Heart right ventricle (tissue), 16 donors: ENCODE results near the gene TFE3. TPM values are rescaled to one million over a fixed set of nuclear protein-coding genes. Genes with fewer than 3 reads are reported as not detected.

Experiments
- ATAC-seq, 8 donors: fragments of 200-7000 bp; cut with Tn5 transposase; one replicate each; pipeline ENCODE4 v1.9.1; 2020; ENCODE audit warnings: mild to moderate bottlenecking in 8 of 8, moderate library complexity in 8 of 8, moderate number of reproducible peaks in 1 of 8
- DNase-seq, 2 donors: peaks; one replicate each; pipeline ENCODE4 v3.0.0-alpha.2; 2020
- H3K27ac ChIP-seq, 10 donors: fragments of 200-600 bp; sonication (generic) in 2 of 10; one replicate each; pipeline versions ENCODE4 v1.5.0 to v1.8.0; 2020 to 2022; ENCODE audit warnings: mild to moderate bottlenecking in 3 of 10
- H3K27me3 ChIP-seq, 7 donors: fragments of 200-600 bp; one replicate each; pipeline ENCODE4 v1.8.0; 2021 to 2022; ENCODE audit warnings: mild to moderate bottlenecking in 2 of 7
- H3K36me3 ChIP-seq, 9 donors: fragments of 200-600 bp; sonication (generic) in 1 of 9; one replicate each; pipeline versions ENCODE4 v1.5.0 to v1.8.0; 2020 to 2022; ENCODE audit warnings: mild to moderate bottlenecking in 2 of 9
- H3K4me1 ChIP-seq, 9 donors: fragments of 200-600 bp; sonication (generic) in 1 of 9; one replicate each; pipeline versions ENCODE4 v1.5.0 to v1.8.0; 2020 to 2022; ENCODE audit warnings: mild to moderate bottlenecking in 4 of 9
- H3K4me3 ChIP-seq, 10 donors: fragments of 200-600 bp; sonication (generic) in 2 of 10; one replicate each; pipeline versions ENCODE4 v1.5.0 to v1.8.0; 2020 to 2022; ENCODE audit warnings: mild to moderate bottlenecking in 7 of 10, moderate library complexity in 2 of 10
- H3K9me3 ChIP-seq, 11 donors: fragments of 200-600 bp in 10 of 11; sonication (generic) in 2 of 11; one replicate each; pipeline versions ENCODE4 v1.5.0 to v1.8.0; 2013 to 2022; ENCODE audit warnings: mild to moderate bottlenecking in 2 of 11, control low read depth in 1 of 11, moderate library complexity in 1 of 11
- WGBS, 2 donors: extraction: QIAGEN DNeasy Blood & Tissue Kit; methylation state at CpG; one replicate each; pipeline ENCODE4 v1.1.7; 2013; ENCODE audit warnings: inconsistent platforms in 1 of 2; 5-methylcytosine and 5-hydroxymethylcytosine counted together
- intact Hi-C, 10 donors: fragments of 100-400 bp; cut with DNase I; formaldehyde crosslinking; loops; one replicate each; pipeline versions ENCODE4 v1.11.1 to v1.14.2; 2022
- polyA plus RNA-seq, 2 donors: library from polyadenylated mRNA; stranded (reverse); fragments of 200-250 nt; gene quantifications; one replicate each; pipeline ENCODE4 v1.2.3, GENCODE V29; 2013
- total RNA-seq, 10 donors: library from RNA; stranded (reverse); fragmentation: NEBNext Ultra II Directional in 3 of 10; extraction: Animal tissue kit (Norgen Biotek cat#: 25700) in 3 of 10; gene quantifications; one replicate each; pipeline versions ENCODE4 v1.2.1 to v1.2.4, GENCODE V29; 2021 to 2023
- TF ChIP-seq, protein P1 (sequence below), 9 donors: fragments of 200-600 bp; sonication (generic) in 2 of 9; IDR thresholded peaks; one replicate each; pipeline versions ENCODE4 v1.5.0 to v1.8.0; 2021 to 2022; ENCODE audit warnings: antibody characterized with exemption in 9 of 9, mild to moderate bottlenecking in 5 of 9, moderate library complexity in 1 of 9
- donor health status: Arrhythmogenic right ventricular cardiomyopathy.
- donor health status: ischemic (EF 13 %, LVEDD 7.1; RV severe dilation, severe dysfunction).
- donor health status: healthy with polysubstance abuse.
- donor health status: DM: no; HTN: yes; CAD: no.
- donor health status: DM: no; HTN: no; CAD: no.
- donor health status: ischemic (EF 25% LVEDD 6.9; RV normal size, moderate dysfunction).
- donor health status: ischemic (EF 25% LVEDD 5.7; RV mildly dilated, moderate dysfunction).
- donor health status: healthy.
- donor health status: DM: yes; HTN: yes; CAD: no.
- donor health status: Ischemic cardiomyopathy.
- donor health status: ischemic (EF 35%, LVEDD 5.7; RV mildly dilated, moderate dysfunction).
- donor health status: nonischemic (EF 11% LVEDD 7.7; RV severe dilation, severe dysfunction).
- donor health status: DM: yes; HTN: yes; CAD: no.
- donor health status: PGD.
- donor health status: ischemic (EF 29% LVEDD 5.4; RV normal size, mild dysfunction).
- donor health status: nonischemic (EF 23%, LVEDD 6.1; RV moderate dilation, normal function).

Gene TFE3
- total and polyA plus RNA-seq, 12 donors = 13.8 to 34.8 (median 16.6) TPM

DNA sequence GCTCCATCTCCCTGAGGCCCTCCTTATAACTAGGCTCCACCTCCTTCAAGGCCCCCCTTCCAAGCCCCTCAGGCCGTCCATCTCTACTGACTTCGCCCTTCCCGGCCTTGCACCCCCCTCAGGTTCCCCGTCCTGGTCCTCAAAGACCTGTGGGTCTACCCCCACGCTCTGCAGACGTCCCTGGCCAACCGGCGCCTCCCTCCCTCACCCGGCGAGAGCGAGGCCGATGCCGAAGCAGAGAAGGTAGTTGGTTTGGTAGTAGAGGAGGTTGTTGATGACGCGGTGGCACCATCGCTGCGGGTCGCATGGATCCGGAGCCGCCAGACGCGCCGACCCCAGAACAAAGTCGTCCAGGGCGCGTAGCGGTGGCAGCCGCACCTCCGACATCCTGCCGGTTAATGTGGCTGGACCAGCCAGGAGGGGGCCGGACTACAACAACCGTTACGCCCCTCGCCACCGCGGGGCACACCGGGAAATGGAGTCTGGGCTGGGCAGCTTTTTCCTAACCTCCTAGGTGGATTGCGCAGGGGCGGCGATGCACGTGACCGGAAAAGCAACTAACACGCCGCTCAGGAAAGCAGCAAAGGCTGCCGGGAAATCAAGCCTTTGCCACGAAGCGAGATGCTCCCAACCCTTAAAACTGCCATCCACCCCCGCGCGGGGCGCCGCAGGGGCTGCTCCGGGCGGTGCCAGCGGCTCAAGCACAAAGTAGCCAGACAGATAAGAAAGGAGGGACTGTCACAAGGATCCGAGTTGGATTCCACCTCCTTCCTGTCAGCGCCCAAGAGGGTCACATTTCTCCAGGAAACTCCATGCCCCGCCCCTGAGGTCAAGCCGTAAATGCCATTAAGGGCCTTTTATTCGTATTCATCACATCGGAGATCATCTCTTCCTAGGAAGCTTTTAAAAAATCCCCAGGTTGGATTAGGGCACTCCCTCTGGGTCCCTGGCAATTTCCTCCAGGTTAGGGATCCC, 30.7 kb upstream of the TFE3 start, which contains the start of gene PRAF2:
Gene PRAF2 (minus strand): TSS at position 402 of the 975 bp plus-strand sequence. CDS start 15 bp downstream, at position 387.
- DNase-seq (peak; percentile 90 to 93), ATAC-seq (peak; percentile 89 to 96 (median 94))
- Histone ChIP-seq H3K36me3 (peaks cover 0 to 35% (median 0%) of the 10 kb centered on the region in 9 donors), H3K9me3 (no peaks in the 10 kb centered on the region), H3K27ac (peak within 1 kb of the TSS; percentile 48 to 88 (median 82)), H3K27me3 (no peaks in the 10 kb centered on the region), H3K4me1 (peaks cover 0 to 27% (median 12%) of the 10 kb centered on the region in 9 donors), H3K4me3 (peak within 1 kb of the TSS; percentile 28 to 75 (median 64))
- 2% methylated on average over 44 to 61 of the region's 61 CpGs for WGBS, 2 donors
- TF ChIP-seq, protein P1, sequence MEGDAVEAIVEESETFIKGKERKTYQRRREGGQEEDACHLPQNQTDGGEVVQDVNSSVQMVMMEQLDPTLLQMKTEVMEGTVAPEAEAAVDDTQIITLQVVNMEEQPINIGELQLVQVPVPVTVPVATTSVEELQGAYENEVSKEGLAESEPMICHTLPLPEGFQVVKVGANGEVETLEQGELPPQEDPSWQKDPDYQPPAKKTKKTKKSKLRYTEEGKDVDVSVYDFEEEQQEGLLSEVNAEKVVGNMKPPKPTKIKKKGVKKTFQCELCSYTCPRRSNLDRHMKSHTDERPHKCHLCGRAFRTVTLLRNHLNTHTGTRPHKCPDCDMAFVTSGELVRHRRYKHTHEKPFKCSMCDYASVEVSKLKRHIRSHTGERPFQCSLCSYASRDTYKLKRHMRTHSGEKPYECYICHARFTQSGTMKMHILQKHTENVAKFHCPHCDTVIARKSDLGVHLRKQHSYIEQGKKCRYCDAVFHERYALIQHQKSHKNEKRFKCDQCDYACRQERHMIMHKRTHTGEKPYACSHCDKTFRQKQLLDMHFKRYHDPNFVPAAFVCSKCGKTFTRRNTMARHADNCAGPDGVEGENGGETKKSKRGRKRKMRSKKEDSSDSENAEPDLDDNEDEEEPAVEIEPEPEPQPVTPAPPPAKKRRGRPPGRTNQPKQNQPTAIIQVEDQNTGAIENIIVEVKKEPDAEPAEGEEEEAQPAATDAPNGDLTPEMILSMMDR (IDR thresholded peaks at IDR 0.05) = peak in 1 of 9 donors; percentile 11
- intact Hi-C loops = no loop called here

DNA sequence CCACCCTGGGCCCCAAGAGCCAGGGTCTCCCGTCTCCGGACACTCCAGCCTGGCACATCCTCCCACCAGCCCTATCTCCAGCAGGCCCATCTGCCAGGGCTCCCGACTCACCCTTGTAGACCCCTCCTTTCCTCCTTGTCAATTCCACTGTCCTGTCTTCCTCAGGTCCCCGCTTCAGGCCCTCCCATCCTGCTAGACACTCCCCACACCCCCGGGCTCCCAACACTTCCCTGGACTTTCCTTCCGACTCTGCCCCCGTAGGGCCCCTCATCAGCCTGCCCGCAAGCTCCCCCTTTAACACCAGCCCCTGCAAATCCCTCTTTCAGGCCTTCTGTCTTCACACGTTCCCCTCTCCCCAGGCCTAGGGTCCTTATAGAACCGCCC, 29.5 kb upstream of the TFE3 start:
- Histone ChIP-seq H3K4me3 (peak overlapping the region in 9 of 10 donors; percentile 14 to 75 (median 66)), H3K36me3 (peaks cover 0 to 33% (median 0%) of the 10 kb centered on the region in 9 donors), H3K9me3 (no peaks in the 10 kb centered on the region), H3K27me3 (no peaks in the 10 kb centered on the region), H3K27ac (peak overlapping the region in 6 of 10 donors; percentile 28 to 52 (median 34)), H3K4me1 (peaks cover 0 to 19% (median 8%) of the 10 kb centered on the region in 9 donors)
- DNase-seq = no peak
- intact Hi-C loops = no loop called here
- TF ChIP-seq, protein P1 (IDR thresholded peaks at IDR 0.05) = no peak
- ATAC-seq = peak in 1 of 8 donors; percentile 1
- WGBS, 2 donors = 14 to 32% methylated on average over 5 to 10 of the region's 10 CpGs

DNA sequence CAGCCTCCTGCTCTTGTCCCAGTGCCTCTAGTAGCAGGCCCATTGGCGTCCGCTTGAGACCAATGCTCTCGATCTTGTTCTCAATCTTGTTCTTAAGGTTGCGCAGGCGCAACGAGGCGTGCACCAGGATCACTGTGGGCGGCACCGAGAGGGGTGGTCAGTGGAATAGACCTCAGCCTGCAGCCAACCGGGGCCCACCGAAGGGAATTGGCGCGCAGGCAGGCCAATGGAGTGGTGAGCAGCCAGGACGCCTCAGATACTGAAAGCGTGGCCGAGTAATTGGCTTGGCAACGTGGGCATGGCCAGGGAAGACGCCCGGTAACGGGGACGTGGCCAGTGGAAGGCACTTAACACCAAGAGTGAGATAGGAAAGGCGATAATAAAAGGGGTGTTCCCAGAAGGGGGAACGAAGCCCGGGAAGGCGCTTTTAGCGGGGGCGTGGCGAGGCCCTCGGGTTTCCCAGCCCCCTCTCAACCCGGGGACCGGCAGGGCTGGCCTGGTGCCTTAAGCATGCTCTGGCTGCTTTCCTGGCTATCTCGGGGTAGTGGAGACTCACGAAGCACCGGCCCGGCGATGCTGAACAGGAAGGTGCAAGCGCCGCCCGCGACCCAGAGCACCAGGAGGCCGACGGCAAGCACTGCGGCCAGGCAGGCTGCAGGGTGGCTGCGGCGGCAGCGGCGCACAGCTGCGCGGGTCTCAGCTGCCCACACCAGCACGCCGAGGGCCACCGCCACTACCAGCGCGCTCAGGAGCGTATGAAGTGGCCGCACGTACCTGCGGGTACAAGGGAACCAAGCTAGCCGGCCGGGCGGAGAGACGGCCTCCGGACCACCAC, 28.9 kb upstream of the TFE3 start:
- H3K4me1 ChIP-seq = peaks cover 0 to 19% (median 8%) of the 10 kb centered on the region in 9 donors
- DNase-seq = peak; percentile 72 to 74
- H3K27me3 ChIP-seq = no peaks in the 10 kb centered on the region
- WGBS, 2 donors = 24 to 34% methylated on average over 30 to 62 of the region's 63 CpGs
- H3K36me3 ChIP-seq = peaks cover 0 to 27% (median 0%) of the 10 kb centered on the region in 9 donors
- TF ChIP-seq, protein P1 (IDR thresholded peaks at IDR 0.05) = no peak
- peak overlapping the region in 9 of 10 donors; percentile 14 to 75 (median 66) for H3K4me3 ChIP-seq
- H3K9me3 ChIP-seq = no peaks in the 10 kb centered on the region
- intact Hi-C loops = no loop called here
- peak; percentile 46 to 74 (median 66) for ATAC-seq
- H3K27ac ChIP-seq = peak overlapping the region in 8 of 10 donors; percentile 22 to 52 (median 34)

DNA sequence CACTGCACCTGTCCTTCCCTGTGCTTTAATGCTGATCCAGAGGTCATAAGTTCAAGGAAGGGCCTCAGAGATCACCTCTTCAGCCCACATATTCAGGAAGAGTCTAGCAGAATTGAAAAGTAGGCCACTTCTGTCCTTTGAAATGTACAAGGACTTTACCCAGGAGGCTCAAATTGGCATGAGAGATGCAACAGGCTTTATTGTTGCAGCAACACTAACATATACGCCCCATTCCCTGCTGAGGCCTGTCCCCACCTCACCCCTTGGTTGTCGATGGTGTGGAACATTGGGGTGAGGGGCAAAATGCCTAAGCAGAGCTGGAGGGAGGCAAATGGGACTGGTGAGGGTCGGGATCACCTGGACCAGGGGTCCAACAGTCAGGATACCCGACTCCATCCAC, 27.8 kb upstream of the TFE3 start:
- TF ChIP-seq, protein P1 (IDR thresholded peaks at IDR 0.05) = no peak
- no peaks in the 10 kb centered on the region for H3K27me3 ChIP-seq
- H3K4me1 ChIP-seq = peaks cover 0 to 19% (median 8%) of the 10 kb centered on the region in 9 donors
- H3K9me3 ChIP-seq = no peaks in the 10 kb centered on the region
- no peak overlapping the region for H3K4me3 ChIP-seq
- H3K27ac ChIP-seq = no peak overlapping the region
- peaks cover 0 to 16% (median 0%) of the 10 kb centered on the region in 9 donors for H3K36me3 ChIP-seq
- no peak for ATAC-seq
- WGBS, 2 donors = 94 to 96% methylated on average over 4 of the region's 4 CpGs
- DNase-seq = no peak
- intact Hi-C loops = no loop called here
